VCaP (cell line): ENCODE measurements around the gene PFDN2.
"Not testable (repeated sequence)": the region's sequence is repeated elsewhere in the genome, so short reads cannot be mapped to it uniquely, and the experiment has no call there.

Experiments
- H3K27ac ChIP-seq: fragments of 450-650 bp; 2 replicates; pipeline ENCODE4 v1.5.1; 2017
- TF ChIP-seq, protein P1 (sequence below): fragments of 450-650 bp; conservative IDR thresholded peaks from 2 replicates; pipeline ENCODE4 v1.5.1; 2017; ENCODE audit warnings: mild to moderate bottlenecking, moderate library complexity

Gene PFDN2

DNA sequence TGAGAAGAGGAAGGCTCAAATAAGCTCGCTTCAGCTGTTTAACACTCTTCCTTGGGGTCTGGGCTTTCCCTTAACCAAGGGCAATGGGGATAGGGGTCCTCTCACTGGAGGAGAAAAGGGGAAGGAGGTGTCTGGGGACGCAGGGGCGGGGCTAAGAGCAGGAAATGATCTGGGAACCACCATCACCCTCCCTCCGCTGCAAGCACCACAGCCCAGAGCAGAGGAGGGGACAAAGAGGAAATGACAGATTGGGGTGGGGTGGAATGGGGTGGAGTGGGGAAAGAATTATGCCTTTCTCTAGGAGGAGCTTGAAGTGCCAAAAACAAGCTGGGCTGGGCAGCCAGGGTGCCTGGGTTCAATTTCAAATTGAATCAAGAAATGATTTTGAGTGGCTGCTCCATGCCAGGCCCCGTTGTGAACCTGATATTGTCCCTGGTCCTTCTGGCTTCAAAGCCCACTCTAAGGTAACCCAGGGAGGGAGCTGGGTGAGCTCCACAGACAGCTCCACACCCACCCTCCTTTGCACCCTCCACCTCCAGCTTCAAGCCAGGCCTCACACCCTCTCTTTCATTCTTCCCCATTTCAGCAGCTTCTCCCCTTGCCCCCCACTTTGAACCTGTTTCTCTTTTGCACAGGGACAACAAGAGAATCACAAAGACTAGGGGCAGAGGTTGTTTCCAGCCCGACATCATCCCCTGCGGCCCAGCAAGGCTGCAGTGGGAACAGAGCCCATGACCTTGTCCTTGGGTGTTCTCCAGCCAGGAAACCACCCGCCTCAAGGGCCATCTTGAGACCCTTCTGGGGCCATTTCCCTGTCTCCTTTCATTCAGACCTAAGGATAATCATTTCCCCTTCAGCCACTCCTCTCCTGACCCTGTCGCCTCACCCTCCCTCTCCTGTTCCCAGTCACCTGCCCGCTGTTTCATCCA lies 49.3 kb downstream of the PFDN2 start:
- no peak overlapping the region for H3K27ac ChIP-seq
- TF ChIP-seq, protein P1, sequence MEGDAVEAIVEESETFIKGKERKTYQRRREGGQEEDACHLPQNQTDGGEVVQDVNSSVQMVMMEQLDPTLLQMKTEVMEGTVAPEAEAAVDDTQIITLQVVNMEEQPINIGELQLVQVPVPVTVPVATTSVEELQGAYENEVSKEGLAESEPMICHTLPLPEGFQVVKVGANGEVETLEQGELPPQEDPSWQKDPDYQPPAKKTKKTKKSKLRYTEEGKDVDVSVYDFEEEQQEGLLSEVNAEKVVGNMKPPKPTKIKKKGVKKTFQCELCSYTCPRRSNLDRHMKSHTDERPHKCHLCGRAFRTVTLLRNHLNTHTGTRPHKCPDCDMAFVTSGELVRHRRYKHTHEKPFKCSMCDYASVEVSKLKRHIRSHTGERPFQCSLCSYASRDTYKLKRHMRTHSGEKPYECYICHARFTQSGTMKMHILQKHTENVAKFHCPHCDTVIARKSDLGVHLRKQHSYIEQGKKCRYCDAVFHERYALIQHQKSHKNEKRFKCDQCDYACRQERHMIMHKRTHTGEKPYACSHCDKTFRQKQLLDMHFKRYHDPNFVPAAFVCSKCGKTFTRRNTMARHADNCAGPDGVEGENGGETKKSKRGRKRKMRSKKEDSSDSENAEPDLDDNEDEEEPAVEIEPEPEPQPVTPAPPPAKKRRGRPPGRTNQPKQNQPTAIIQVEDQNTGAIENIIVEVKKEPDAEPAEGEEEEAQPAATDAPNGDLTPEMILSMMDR = no peak

DNA sequence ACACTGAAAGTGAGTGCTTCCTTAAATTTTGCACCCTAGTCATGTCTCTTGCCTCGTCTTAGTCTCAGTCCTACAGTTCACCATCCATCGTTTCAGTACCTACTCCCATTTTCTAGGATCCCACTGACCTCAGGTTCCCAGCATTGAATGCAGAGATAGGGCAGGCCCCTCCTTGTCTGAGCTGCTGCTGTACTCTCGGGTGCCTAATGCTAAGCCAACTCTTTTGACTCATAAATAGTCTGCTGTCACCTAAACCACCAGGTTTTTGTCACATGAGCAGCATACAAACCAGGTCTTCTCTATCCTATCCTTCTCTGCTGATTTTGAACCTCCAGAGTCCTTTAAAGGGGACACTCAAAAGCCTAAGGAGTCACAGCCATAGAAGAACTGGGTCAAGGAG lies 51.1 kb downstream of the PFDN2 start:
- H3K27ac ChIP-seq = no peak overlapping the region
- TF ChIP-seq, protein P1 = no peak

DNA sequence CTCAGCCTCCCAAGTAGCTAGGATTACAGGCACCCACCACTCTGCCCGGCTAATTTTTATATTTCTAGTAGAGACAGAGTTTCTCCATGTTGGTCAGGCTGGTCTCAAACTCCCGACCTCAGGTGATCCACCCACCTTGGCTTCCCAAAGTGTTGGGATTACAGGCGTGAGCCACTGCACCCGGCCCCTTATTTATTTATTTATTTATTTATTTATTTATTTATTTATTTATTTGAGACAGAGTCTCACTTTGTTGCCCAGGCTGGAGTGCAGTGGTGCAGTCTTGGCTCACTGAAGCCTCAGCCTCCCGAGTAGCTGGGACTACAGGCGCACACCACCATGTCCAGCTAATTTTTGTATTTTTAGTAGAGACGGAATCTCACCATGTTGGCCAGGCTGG lies 52.2 kb downstream of the PFDN2 start:
- H3K27ac ChIP-seq = not testable (repeated sequence)

DNA sequence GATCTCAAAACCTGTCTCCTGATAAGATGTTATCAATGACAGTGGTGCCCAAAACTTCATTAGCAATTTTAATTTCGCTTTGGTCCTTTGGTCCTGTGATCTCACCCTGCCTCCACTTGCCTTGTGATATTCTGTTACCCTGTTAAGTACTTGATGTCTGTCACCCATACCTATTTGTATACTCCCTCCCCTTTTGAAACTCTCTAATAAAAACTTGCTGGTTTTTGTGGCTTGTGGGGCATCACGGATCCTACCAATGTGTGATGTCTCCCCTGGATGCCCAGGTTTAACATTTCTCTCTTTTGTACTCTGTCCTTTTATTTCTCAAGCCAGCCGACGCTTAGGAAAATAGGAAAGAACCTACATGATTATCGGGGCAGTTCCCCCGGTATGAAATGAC lies 53.9 kb downstream of the PFDN2 start:
- not testable (repeated sequence) for H3K27ac ChIP-seq

DNA sequence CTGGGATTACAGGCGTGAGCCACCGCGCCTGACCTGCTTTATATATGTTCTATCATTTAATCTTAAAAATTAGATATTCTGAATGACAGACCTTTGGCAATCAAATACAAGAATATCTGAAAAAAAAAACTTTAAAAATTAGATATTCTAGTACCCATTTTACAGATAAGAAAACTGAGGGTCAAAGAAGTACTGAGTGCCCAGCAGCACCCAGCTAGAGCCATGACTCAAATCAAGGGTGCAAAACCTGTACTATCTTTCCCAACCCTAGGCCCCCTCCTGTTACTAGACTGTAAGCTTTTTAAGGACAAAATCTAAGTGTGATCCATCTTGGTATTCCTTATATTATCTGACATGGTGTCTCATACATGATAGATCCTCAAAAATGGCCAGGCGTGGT lies 56.4 kb downstream of the PFDN2 start:
- TF ChIP-seq, protein P1 = no peak
- no peak overlapping the region for H3K27ac ChIP-seq

DNA sequence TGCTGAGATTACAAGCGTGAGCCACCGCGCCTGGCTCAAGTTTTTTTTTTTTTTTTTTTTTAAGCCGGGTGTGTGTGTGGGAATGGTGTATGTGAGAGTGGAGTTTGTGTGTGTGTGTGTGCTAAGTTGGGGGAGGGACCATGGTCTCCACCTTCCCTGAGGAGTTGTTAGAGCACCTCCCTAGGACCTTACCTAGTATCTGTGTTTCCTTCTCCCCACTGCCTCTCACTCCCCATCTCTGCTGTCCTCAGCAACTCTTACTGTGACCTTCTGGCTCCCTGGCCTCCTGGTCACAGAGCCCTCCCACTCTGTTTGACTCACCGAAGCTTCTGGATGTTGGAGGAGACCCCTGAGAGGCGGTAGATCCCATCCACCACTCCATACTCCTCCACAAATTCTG lies 58.5 kb downstream of the PFDN2 start:
- TF ChIP-seq, protein P1 = no peak

DNA sequence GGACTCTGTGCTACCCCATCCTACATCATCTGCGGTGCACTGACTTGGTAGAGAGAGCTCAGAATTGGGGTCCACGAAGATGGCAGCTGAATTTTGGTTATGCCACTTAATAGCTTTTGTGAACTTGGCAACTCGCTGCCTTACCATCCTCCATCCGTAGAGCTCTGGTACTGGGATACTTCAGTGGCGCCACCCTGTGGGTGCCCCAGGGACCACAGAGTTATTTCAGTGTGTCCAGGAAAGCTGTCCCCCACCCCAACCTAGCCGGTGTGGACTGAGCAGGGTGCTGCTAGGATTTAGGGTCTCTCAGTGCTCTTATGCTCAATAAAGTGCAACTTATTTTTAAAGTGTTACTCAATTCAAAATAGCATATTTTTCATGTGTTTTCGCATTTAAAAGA lies 63.0 kb downstream of the PFDN2 start:
- TF ChIP-seq, protein P1 = no peak
- H3K27ac ChIP-seq = no peak overlapping the region

More for the DNA sequence above, 58.5 kb downstream of the PFDN2 start:
- H3K27ac ChIP-seq = no peak overlapping the region

DNA sequence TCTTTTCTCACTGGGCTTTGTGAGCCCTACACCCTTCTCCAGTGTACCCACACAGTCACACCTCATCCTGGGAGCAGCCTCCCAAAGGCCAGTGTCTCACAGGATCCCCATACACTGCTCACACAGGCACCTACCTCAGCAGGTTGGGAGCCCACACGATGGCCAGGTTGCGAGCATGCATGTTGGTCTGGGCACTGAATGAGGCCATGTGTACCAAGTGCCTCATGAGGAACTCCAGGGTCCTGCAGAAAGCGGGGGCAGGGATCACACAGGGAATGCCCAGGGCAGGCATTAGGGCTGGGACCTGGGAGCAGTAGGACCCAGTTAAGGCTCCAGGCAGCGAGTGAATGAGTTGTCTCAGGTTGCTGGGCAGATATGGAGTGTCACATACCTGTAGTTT lies 63.6 kb downstream of the PFDN2 start:
- TF ChIP-seq, protein P1 = no peak
- H3K27ac ChIP-seq = no peak overlapping the region
